NCI-H2227 (cell line): Measurements from ENCODE around the gene MPZL1.

Experiments used
- DNase-seq: peaks from one replicate; lab custom pipeline; 2025; ENCODE audit not compliant: unreplicated experiment; lab: John Stamatoyannopoulos, UW

The MPZL1 gene

DNA sequence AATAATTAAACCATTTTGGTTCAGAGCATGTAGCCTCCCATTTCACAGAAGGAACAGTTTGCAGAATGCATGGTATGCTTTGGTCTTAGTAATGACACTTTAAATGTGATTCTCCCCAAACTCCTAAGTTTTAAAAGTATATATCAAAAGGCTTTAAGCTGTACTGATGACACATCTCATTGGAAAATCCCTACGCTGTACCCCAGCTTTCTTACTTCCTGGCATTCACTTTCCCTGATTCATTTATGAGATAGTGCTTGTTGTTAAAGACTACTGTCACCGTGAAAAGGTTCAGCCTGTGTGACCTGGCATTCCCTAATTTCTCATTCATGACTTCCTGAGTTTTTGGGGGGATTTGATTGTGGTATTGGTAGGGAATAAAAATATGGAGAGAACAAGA lies 53.4 kb downstream of the MPZL1 start:
- DNase-seq, result no peak

DNA sequence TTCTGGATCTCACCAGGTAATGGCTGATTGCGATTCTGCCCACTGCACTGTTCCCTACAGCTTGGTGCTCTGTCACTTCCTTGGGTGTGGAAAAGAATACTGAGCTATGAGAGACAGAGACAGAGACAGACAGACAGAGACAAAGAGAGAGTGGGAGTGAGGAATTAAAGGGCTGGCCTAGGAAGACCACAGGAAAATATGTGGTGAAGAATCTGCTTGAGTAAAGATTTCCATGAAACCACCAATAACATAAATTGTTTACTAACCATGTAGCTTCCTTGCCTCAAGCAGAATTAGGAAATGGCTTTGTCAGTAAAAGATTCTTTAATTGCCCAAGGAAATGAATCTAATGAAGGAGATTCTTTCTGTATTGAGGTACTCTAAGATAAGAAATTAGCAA lies 54.4 kb downstream of the MPZL1 start:
- no peak for DNase-seq

DNA sequence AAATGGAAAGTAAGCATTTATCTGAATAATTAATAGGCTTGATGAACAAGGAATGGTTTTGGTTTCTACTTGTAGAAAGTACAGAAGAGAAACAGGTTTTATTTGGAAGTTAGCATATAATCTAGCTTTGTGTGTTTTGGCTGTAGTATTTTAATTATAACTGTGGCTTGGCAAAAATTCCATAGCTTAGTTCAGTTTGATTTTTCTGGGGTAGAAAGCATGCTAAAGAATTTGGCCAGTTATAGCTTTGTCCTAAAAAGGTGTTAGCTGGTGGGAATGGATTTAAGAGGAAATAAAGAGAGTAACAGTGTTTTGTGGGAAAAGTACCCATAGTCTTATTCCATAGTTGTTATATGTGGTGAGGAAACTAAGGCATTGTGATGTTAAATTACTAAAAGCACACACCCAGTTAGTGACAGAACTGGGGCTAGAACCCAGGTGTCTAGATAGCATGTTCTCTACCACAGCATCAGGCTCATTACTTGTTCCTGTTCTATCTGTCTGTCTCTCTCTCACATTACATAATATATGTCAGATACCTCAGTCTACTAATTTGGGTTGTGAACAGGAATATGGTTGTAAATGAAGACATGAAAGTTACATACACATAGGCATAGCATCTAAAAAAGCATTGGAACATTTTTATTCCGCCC lies 55.0 kb downstream of the MPZL1 start:
- no peak for DNase-seq

DNA sequence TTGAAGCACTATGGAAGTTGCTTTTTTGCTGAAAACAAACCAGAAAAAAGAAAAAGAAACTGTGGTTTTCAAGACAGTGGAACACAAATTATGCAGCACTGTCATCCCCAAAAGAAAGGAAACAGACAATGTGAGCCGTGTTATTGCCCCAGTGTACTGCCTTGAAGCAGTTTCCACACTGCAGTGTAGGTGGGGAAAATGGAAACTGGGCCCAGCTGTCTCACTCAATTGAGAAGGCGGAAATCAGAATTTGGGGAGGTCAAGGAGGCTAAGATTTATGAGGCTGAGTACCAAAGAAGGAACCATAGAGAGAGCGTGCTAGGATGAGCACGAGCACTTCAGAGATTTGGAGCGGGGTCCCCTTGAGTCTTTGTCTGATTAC lies 55.5 kb downstream of the MPZL1 start:
- no peak for DNase-seq

DNA sequence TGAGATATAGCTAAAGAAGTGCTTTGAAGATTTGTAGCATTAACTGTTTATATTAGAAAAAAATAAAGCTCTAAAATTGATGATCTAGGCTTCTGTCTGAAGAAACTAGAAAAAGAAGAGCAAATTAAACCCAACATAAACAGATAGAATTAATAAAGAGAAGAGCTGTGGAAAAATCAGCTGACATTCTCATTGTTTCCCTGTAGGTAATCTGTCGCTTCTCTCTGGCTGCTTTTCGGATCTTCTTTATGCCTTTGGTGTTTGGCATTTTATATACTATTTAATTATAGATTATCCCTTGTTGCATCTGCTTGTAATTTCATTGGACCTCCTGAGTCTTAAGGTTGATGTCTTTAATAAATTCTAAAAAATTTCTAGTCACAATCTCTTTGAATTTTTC lies 59.8 kb downstream of the MPZL1 start:
- no peak for DNase-seq

DNA sequence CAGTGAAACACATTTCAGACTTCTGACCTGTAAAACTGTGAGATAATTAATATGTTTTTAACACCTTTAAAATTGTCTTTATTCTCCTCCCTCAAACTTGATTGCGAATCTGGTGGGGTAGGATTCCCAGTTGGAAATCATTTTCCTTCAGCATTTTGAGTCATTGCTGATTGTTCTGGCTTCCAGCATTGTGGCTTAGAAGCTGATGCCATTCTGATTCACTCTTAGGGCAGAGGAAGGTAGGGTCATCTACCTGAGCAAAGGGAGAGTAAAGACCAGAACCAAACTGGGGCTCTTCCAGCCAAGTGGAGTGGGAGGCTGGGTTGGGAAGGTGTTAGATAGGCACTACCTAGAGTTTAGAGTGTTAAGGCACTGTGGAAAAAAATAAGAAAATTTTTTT lies 61.2 kb downstream of the MPZL1 start:
- no peak for DNase-seq

DNA sequence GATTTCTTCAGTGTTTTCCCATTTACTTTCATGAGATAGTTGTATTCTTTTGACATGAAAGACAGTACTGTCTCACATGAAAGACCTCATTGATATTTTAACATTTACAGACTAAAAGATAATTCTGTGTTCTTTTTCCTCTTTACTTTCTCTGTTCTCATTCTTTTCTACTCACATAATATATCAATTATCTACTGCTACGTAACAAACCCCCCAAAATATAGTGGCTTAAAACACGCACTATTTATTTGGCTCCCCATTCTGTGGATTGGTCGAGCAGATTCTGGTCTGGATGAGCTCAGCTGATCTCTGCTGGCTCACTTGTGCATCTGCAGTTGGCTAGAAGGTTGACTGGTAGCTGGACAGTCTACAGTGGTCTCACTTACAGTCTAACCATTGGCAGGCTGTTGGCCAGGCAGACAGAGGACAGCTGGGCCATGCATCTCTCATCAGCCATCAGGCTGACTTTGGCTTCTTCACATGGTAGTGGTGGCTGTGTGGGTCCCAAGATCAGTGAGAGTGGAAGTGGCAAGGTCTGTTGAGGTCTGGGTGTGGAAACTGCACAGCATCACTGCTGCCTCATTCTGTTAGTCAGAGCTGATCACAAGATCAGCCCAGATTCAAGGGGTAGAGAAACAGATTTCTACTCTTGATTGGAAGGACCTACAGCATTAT lies 63.2 kb downstream of the MPZL1 start:
- no peak for DNase-seq

DNA sequence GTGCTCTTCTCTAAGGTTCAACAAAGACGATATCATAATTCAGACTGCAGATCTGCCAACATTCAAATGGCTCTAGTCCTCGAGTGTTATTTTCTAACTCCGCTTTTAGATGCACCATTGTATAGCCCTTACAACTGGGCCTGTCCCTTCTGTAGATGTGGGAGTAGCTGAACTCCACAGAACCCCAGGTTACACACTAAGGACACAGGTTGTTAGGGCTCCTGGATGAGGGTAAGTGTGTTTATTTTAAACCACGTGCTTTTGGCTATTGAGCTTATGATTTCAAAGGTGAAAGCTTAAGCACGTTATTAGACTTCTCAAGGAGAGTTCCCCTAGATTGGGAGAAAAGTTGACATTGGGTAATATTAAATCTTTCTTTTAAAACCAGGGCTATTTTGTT lies 64.7 kb downstream of the MPZL1 start:
- DNase-seq, result no peak

DNA sequence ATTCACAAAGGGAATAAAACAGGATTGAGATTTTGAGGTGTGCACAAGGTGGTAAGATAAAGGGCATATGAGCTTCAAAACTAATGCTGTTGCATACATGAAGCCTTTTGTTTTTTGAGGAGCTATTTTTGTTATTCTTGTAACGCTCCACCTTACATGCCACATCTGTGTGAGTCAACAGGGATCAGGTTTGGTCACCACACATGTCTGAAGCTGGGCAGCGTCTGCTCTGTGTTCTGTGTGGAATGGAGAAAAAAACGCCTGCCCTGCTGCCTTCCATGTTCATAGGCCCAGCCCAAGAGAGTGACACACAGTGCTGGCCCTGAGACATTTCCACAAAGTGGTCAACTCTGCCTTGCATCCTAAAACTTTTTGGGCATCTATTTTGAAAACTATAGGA lies 67.7 kb downstream of the MPZL1 start:
- DNase-seq, result no peak

DNA sequence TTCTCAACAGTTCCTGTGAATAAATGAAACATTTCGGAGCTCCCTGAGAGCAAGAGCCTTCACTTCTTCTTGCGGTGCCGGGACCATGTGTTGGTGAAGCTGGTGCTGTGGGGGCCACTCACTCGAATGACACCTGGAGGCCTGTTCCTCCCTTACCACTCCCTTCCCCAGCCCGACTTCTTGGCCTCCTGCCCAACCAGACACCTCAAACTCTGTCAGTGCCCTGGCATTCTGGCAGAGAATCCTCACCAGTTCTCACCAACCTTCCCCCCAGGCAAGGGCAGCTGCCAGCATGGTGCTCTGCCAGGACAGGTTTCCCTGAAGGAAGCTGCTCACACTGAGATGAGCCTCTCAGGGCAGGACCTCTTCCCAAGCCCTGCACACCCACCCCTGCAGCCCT lies 68.3 kb downstream of the MPZL1 start:
- no peak for DNase-seq

DNA sequence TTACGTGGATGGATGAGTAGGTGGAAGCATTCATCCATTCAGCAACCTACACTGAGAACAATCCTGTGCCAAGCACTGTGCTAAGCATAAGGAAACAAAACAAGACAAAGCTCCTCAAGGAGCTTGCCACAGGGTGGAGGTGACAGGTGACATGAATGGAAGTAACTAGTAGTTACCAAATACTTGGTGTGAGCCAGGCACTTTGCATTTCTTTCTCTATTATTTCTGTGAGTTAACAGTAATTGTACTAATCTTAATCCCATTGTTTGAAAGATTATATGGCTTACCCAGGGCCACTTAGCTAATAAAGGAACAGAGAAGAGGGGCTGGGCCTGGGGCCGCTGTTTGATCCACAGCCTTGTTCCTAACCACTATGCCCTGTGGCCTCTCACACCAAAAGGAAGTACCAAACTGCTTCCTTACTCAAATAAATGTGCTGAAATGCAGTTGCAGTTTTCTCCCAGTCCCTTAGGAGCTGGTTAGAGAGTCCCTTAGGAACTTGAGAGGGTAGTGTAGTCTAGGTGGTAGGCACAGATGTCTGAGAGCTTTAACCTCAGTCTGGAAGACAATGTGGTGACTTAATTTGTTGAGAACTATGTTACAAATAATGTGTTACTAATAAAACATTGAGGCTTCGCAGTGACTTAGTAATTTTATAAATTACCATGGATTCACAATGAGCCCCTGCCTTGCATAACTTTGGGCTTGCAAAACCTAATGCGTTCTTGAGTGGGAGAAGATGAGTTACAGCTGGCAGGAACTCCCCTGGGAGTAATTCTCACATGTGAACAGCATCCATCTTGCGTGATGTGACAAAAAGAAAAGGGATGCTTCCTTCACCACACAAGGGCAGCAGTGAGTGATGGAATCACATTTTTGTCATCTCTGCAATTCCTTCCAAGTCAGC lies 69.8 kb downstream of the MPZL1 start:
- peak; percentile 9 for DNase-seq

DNA sequence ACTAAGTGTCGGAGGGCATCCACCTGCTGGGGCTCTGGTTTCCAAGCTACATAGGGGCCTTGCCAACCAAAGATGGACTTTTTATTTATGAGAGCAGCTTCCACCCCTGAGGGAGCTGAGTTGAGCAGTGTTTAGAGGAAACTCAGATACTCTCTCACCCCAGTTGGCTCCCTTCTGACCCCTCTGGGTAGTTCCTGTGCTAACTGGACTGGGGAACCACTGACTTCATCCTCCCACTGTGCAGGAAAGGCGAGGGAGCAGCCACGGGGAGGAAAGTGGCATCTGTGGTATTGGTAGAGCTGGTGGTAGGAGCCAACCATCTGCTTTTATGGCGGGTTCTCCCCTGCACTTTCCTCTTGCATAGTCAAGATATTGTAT lies 70.4 kb downstream of the MPZL1 start:
- no peak for DNase-seq

DNA sequence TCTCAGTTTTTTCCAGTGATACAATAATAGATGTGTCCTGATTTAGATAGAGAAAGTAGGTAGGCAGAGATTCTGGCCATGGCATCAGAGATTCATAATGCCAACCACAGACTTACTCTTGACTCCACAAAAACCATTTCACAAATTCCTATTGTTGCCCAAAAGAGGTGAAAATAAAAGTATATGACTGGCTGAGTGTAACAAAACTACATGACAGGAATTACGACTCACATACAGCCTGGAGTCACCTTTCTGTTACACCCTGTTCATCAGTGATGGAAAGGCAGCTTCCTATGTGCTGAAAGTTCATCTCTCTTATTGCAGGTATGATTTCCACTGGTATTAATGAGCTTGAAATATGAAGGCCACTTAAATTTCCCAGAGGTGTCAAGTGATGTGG lies 72.3 kb downstream of the MPZL1 start:
- no peak for DNase-seq

DNA sequence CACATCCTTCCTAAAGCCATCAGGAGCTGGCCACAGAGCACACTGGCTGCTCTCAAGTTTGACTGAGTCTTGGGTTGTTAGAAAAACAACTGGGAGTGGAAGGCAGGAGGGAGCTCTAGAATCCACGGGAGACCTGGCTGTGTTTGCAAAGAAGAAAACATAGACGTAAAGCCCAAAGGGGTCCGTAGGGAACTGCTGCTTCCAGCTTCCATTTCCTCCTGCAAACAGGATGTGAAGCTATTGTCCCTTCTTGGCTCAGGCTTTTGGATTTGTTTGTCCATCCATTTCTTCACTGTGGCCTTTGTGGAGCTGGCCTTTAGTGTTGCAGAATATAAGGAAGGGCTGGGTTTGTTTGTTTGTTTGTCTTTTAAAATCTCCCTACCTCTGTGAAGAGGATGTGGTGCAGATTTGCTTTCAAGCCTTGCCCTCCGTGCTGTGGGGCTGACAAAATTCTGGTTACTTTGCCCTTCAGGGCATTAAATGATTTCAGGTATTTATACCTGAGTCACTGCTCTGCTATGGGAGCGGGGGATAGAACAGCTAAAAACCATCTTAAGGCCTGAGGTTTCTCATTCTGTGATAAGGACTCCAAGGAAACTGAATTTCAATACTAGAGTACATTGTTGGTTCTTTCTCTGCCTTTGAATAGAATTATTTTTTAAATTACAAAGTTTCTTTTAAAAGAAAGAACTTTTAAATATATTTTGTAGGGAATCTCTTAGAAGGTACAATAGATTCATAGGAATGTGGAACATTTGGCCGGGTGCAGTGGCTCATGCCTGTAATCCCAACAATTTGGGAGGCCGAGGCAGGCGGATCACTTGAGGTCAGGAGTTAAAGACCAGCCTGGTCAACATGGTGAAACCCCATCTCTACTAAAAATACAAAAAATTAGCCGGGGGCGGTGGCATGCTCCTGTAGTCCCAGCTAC lies 74.3 kb downstream of the MPZL1 start:
- no peak for DNase-seq

DNA sequence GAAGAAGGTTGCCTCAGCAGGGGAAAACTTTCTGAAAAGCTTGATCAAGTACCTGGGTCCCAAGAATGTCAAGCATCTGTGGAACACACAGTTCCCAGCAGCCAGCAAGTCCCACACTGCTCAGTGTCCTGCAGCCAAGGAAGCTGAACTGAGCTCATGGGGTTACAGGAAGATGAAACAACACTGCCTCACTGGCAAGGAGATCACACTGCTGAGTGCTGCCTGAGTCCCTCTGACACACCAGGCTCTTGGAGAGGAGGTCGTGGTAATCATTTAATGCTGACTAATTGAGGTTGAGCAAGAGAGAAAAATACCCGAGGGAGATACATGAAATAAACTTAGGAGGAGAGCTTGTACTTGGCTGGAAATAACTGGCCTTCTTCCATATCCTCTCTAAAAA lies 75.2 kb downstream of the MPZL1 start:
- DNase-seq, result peak; percentile 5

DNA sequence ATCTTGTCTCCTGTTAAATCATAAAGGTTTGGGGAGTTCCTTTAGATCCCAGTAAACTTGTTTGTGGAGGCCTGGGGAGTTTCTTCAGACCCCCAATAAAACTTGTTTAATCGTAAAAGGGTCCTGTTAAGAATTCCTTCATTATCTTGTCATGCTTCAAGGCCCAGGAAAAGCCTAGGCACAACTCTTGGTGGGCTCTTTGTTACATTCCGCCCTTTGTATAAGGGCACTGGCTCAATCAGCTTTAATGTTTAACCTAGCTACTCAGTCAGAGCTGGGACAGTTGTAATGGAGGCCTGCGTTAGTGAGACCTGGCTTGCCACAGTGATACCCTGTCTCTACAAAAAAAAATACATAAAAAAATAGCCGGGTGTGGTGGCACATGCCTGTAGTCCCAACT lies 77.2 kb downstream of the MPZL1 start:
- DNase-seq, result no peak

DNA sequence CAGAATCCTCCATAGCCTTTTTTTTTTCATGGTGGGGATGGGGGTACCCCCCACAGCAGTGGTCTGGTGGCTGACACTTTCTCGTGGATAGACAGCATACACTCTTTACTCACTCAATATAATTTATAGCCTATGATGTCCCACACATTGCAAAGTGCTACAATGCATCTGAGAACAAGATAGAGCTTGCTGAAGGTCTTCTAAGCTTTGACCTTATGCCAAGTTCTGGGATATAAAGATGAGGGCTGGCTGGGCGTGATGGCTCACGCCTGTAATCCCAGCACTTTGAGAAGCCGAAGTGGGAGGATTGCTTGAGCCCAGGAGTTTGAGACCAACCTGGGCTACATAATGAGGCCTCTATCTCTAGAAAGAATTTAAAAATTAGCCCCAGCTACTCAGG lies 78.0 kb downstream of the MPZL1 start:
- no peak for DNase-seq

DNA sequence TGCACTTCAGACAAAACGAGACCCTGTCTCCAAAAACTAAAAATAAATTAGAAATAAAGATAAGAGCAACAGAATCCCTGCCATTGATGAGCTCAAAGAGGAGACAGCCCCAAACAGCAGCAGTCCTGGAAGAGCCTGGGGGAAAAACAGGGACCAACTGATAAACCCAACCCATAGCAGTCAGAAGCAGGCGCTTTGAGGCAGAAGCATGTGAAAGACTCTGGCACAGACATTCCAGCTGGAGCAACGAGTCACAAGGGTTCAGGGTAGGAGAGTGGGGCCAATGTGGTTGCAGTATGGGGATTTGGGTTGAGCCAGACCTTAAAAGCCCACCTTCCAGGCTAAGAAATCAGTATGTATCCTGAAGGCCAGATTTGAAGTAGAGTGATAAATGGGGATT lies 78.5 kb downstream of the MPZL1 start:
- no peak for DNase-seq

DNA sequence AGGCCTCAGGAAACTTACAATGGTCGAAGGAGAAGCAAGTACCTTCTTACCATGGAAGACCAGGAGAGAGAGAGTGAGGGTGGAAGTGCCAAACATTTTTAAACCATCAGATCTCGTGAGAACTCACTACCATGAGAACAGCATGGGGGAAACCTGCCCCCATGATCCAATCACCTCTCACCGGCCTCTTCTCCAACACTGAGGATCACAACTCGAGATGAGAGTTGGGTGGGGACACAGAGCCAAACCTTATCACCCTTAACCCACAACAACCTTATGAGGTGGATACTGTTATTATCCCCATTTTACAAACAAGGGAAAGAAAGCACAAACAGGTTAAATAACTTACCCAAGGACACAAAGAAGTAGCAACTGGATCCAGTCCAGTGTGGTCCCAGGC lies 80.5 kb downstream of the MPZL1 start:
- DNase-seq, result no peak

DNA sequence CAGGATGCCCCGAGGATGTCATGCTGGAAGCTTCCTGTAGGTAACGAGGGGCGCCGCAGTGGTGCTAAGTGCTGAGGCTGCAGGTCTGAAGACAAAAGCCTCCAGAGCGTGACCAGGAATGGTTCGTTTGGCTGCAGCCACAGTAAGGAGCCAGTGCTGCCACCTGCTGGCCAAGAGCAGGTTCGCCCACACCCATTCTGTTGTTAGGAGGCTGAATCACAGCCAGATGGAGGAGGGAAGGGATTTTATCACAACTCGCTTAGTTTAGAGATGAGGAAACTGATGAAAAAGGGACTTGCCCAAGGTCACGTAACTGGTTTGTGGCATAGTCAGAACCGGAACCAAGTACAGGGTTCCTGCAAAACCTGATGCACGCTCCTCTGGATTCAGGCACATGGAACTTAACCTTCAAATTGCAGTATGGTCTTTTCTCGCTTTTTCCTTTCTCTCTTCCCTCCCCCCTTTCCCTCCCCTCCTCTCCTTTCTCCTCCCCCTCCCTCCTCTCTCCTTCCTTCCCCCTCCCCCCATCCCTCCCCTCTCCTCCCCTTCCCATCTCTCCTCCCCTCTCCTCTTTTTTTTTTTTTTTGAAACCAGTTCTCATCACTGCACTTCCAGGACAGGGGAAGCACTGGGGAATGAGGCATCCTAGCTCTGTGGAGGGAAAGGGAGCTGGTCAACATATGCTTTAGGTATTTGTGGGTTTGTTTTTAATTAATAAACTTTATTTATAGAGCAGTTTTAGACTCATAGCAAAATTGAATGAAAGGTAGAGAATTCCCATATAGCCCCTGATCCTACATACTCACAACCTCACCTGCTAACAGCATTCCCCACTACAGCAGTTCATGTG lies 81.8 kb downstream of the MPZL1 start:
- DNase-seq, result peak; percentile 80
